Measurements from ENCODE around the gene ZNF500.

Gene ZNF500

DNA sequence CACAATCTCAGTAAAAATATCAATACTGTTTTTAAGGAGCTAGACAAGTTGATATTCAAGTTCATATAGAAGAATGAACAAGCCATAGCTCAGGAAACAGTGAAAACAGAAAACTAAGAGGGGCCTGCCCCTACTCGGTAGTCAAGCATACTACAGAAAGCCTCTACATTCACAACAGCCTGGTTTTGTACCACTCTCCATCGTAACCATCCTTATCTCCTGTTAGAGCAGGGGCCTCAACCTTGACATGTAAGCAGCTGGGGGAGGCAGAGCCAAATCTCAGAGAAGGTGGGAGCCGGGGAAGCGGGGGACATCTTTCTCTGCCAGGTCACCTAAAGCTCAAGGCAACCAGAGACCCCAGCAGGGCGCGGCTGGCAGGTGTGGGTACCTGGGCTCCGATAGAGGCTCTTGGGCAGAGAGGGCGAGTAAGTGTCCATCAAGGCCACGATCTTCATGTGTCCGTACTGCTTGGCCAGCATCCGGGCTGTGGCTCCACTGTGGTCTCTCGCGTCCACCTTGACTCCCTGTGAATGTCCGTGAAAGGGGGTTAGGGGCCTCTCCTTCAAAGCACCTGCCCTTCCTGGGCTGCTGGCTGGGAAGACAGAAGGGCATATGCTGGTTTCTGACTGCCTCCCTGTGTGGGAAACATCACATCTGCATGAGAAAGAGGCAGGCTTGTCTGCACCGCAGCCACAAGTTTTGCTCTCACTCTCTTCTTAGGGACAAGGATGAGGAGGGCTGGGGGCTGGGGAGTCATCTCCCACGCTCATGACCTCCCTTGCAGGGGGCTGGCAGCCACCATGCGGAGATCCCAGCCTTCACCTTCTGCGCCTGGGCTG lies 53.1 kb downstream of the ZNF500 start:
- DNase-seq (ENCODE audit: low read depth in 3 of 3, low spot score in 1 of 3) = no peak

DNA sequence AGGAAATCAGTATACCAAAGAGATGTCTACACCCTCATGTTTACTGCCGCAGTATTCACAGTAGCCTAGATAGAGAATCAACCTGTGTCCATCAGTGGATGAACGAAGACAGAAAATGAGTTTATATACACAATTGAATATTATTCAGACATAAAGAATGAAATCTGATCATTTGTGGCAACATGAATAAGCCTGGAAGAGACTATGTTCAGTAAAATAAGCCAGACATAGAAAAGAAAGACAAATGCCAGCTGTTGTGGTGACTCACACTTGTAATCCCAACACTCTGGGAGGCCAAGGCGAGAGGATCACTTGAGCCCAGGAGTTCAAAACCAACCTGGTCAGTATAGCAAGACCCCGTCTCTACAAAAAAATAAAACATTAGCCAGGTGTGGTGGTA lies 57.5 kb downstream of the ZNF500 start:
- no peak for DNase-seq (ENCODE audit: low read depth in 3 of 3, low spot score in 1 of 3)

DNA sequence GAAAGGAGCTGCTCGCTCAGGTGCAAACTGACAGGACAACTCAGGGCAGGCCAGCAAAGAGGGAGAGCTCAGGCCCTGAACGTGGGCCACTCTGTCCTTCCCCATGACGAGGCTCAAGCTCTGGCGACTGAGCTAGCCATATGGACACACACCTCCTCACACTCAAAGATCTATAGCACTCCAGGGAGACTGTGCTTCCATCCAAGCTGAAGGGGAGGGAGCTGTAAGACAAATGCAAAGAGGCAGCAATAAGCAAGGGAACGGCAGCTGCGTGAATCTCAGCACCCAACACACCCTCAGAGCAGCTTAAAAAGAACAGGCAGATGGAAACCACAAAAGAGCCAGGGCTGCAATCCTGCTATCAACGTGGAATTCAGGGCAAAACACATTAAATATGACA lies 60.1 kb downstream of the ZNF500 start:
- no peak for DNase-seq (ENCODE audit: low read depth in 3 of 3, low spot score in 1 of 3)

DNA sequence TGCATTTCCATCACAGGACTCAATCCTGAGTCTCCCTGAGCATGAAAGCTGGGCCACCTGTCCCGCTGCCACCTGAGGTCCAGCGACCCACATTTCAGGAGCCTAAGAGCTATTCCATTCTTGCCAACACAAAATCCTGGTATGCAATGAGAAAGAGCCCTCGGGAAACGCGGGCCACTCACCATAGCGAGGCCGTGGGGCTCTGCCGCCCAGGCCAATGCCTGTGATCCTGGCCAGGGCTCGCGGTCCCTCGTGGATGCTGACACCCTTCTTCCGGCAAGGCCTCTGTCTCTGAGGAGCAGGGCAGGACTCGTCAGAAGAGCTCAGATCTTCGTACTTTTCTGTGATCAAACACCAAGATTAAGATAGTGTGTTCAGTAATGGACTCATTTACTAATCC lies 62.0 kb downstream of the ZNF500 start:
- DNase-seq (ENCODE audit: low read depth in 3 of 3, low spot score in 1 of 3) = no peak

DNA sequence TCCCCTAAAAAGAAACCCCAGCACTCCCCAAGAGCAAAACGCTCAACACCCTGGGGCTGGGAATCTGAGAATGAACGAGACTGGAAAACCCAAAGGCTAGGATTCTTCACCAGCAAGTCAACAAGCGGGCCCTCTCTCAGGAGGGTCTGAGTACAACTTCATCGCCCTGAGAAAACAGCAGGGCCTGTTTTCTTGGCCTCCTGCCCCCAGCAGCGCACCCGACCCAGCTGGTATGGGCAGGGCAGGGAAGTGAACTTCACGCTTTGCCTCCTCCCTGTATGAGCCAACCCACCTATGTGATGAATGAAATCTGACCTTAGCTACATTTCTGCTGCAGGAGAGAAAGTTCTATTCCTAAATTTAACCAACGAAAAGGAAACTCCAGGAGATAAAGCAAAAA lies 62.5 kb downstream of the ZNF500 start:
- DNase-seq (ENCODE audit: low read depth in 3 of 3, low spot score in 1 of 3) = no peak

DNA sequence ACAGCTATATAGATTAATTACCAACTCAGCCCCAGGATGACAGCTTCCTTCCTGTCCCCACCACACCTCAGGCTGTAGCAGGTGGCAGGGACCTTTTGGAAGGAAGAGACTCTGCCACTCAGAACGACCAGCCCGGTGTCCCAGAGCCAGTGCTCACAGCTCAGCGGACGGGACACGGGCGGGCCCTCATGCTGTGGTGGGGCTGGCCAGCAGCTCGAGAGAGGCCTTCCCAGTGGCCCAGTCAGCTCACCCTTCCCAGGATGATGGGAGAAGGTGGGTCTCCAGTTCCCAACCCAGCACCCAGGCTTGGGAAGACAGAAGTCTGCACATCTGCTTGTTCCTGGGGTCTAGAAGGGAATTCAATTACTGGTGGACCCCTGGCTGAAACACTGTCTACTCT lies 63.1 kb downstream of the ZNF500 start:
- DNase-seq (ENCODE audit: low read depth in 3 of 3, low spot score in 1 of 3) = no peak

DNA sequence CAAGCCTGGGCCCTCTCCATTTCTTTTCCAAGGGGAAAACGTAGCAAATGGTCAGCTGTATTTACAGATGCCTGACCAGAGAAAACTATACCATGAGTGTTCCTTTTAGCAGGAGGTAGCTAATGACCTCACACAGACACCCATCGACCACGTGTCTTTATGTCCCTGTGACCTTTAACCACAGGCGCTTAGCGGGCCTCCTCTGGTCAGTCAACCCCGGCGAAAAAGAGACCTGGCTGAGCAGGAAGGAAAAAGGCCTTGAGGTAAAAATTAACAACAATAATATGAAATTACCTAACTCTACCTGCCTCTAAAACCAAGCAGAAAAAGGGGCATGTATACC lies 64.5 kb downstream of the ZNF500 start:
- no peak for DNase-seq (ENCODE audit: low read depth in 3 of 3, low spot score in 1 of 3)

DNA sequence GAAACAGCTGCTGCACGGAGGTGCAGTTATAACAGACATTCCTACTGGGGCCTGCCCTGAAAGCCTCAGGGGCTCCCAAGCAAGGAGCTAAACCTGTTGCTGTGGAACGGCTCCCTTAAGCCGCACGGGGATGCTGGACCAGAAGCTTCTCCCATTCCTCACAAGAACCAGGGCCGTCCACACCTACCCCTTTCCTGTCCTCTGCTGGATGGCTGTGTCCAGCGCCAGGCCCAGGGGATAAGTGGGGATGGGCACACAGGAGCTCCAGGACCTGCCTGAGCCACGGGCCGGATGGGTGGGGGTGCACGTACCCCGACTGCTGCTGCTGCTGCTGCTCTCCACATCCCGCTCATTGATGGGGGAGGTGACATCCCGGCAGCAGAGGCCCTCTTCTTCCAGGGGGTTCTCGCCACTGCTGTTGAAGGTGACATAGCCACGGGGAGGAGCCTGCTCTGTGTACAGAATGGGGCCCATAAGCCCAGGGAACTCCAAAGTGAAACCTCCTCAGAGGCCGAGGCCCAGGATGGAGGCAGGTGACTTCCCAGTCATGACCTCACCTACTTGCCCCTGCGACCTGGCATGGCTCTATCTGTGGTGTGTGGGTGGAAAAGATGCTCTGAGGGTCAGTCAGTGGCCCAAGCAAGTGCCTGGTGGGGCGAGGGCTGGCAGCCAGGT lies 65.0 kb downstream of the ZNF500 start:
- no peak for DNase-seq (ENCODE audit: low read depth in 3 of 3, low spot score in 1 of 3)

DNA sequence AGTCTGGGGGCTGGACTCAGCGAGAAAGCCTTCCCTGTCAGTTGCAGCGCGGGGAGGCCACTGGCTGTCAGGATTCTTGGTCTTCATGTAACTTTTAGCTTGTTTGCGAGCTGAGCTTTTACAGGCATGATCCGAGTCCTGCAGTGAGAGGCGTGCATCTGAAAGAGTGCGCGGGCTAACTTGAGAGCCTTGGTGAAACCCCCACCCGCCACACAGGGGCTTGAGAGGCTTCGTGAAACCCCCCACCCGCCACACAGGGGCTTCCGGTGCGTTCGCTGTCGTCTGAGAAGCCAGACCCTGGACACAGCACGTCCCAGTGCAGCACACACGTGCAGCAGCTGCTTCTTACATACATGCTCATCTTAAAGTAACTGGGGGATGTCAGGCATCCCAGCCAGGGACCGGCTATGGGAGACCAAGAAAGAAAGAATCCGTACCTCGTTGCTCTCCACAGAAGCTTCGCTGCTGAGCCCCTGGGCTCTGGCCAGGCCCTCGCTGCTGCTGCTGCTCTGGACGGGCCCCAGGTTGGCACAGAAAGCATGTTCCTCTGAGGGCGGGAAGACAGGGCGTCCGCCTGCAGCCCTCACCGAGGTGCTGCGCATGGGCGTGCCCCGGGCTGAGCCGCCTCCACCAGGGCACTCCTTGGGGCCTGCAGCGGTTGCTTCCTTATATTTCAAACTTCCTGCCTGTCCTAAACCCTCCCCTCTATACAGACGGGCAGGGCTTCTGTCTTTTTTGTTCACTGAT lies 65.8 kb downstream of the ZNF500 start:
- DNase-seq (ENCODE audit: low read depth in 3 of 3, low spot score in 1 of 3) = no peak

DNA sequence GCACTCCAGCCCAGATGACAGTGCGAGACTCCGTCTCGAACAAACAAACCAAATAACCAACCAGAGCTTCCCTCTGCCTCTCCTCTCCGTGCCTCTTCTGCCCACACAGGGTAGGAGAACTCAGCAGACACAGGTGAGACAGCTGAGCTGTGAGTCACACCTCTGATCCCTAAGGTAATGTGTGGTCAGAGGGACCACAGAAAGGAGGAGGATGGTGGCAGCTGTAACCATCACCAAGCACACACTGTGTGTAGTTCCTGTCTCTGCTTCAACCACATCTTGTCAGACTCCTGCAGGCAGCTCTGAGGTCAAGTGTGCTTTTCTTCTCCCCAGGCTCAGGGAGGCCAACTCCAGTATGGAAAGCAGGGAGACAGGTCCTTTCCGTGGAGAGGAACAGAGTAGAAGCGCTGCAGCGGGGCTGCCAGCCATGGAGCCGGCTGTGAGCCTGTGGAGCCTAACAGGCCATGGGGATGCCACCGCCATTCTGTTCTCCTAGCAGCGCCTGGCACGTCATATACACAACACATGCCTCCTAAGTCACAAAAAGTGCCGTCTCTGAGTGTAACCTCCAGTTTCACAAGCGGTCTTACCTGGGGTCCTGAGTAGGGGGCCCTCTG lies 66.5 kb downstream of the ZNF500 start:
- DNase-seq (ENCODE audit: low read depth in 3 of 3, low spot score in 1 of 3) = no peak

DNA sequence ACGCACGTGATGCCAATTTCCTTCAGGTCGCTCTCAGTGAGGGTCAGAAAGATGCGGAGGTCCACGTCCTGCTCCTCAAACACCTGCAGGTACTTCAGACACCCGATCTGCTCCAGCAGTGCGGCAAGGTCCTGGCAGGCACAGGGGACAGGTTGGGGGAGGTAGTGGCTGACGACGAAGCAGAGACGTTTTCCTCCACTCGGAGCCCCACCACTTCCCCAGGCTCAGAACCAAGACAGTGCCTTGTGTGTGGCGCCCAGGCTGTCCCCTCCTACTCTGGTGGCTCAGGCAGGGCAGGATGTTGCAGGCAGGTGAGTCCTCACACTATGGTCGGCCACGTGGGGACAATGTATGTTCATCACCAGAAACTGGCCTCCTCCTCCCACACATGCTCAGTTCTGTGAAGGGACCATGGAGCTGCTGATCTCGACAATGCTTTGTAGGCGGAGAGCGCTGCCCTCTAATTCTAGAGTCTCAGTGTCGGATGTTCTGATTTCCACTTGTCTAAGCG lies 67.9 kb downstream of the ZNF500 start:
- DNase-seq (ENCODE audit: low read depth in 3 of 3, low spot score in 1 of 3) = no peak

DNA sequence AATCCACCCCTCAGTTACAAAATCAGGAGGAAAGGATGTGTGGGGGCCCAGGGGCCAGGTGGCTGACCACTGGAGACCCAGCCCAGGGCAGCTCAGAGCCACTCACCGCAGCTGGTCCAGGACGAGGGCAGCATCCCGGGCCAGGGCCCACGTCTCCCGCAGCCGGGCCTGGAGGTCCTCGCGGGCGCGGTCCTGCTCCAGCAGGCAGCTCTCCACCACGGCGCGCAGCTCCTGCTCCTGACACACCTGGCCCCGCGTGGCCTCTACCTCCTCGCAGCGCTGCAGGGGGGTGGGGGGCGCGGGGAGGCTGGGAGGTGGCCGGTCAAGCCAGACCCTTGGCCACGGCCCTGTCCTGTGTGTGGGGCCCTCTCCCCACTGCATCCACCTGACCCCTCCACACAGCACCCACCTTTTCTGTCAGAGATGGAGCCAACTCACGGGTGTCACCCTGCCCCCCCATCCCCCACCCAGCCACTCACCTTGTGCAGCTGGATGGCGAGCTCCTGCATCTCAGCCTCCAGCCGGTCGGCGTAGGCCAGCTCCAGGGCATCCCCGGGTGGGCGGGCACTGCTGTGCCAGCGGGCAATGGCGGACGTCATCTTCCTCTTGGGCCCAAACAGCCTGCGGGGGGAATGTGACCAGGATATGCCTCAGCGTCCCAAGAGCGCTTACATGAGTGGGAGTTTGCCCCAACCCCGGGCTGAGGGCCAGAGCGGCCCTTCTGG lies 68.5 kb downstream of the ZNF500 start:
- DNase-seq (ENCODE audit: low read depth in 3 of 3, low spot score in 1 of 3) = no peak

Measured in stimulated activated CD4-positive, alpha-beta T cell treated with anti-CD3 and anti-CD28 coated beads, TNF-alpha, amount 100 ng/mL, for 1 hour (primary cell).